Caco-2 (cell line): ENCODE data around the gene LCOR. TPM values are rescaled to one million over a fixed set of nuclear protein-coding genes. Genes with fewer than 3 reads are reported as not detected.

Source experiments
- BruUV-seq: library from RNA; stranded (reverse); fragments of 400-500 nt; replicated peaks from 2 replicates; lab custom pipeline; 2021; lab: Mats Ljungman, UMichigan
- CTCF ChIA-PET: fragments of 300-600 bp; sonication (Branson Sonifier 250); formaldehyde crosslinking; loops from one replicate; lab custom pipeline; 2022; ENCODE audit warnings: antibody characterized with exemption; lab: Charles Lee
- POLR2A ChIA-PET: fragments of 300-600 bp; sonication (Branson Sonifier 250); formaldehyde crosslinking; loops from one replicate; lab custom pipeline; 2022; ENCODE audit warnings: antibody characterized with exemption; lab: Charles Lee
- DNase-seq, 2 experiments: peaks; one replicate each; pipeline versions ENCODE4 v3.0.0 to v3.0.0-alpha.2; 2020 to 2022
- H3K27me3 ChIP-seq: replicated peaks from 2 replicates; pipeline ENCODE4 v1.6.0; 2011; ENCODE audit warnings: low read length; ENCODE audit not compliant: control insufficient read depth, insufficient read depth
- H3K36me3 ChIP-seq: 2 replicates; pipeline ENCODE4 v1.5.1; 2011; ENCODE audit warnings: low read length; ENCODE audit not compliant: control insufficient read depth, insufficient read depth
- H3K4me1 ChIP-seq: fragments of 250-450 bp; sonication (Bioruptor Pico); 2 replicates; pipeline ENCODE4 v1.5.1; 2020; ENCODE audit warnings: mild to moderate bottlenecking
- H3K4me3 ChIP-seq: 2 replicates; pipeline ENCODE4 v1.5.1; 2011; ENCODE audit warnings: low read depth, mild to moderate bottlenecking, control low read depth, low read length
- H3K9me3 ChIP-seq: fragments of 250-450 bp; sonication (Bioruptor Pico); 2 replicates; pipeline ENCODE4 v1.5.1; 2020; ENCODE audit warnings: mild to moderate bottlenecking, moderate library complexity
- H3K27ac Mint-ChIP-seq: one replicate; pipeline ENCODE4 v1.8.0; 2022; ENCODE audit warnings: mixed read lengths; ENCODE audit not compliant: unreplicated experiment
- H3K27me3 Mint-ChIP-seq: one replicate; pipeline ENCODE4 v1.8.0; 2022; ENCODE audit warnings: mixed read lengths; ENCODE audit not compliant: insufficient read depth, unreplicated experiment
- H3K36me3 Mint-ChIP-seq: one replicate; pipeline ENCODE4 v1.8.0; 2022; ENCODE audit warnings: mild to moderate bottlenecking, mixed read lengths; ENCODE audit not compliant: insufficient read depth, unreplicated experiment
- H3K4me1 Mint-ChIP-seq: one replicate; pipeline ENCODE4 v1.8.0; 2022; ENCODE audit warnings: low read depth, mixed read lengths; ENCODE audit not compliant: unreplicated experiment
- H3K4me3 Mint-ChIP-seq: one replicate; pipeline ENCODE4 v1.8.0; 2022; ENCODE audit warnings: mild to moderate bottlenecking, moderate library complexity, mixed read lengths; ENCODE audit not compliant: unreplicated experiment
- H3K9me3 Mint-ChIP-seq: one replicate; pipeline ENCODE4 v1.8.0; 2022; ENCODE audit warnings: mixed read lengths; ENCODE audit not compliant: unreplicated experiment
- CTCF ChIP-seq, 2 experiments: fragments of 200-600 bp in 1 of 2; IDR thresholded peaks; 1 replicate in 1 of 2; 2 replicates in 1 of 2; pipeline versions ENCODE4 v1.5.1 to v1.8.0; 2011 to 2022; ENCODE audit warnings: antibody characterized with exemption in 1 of 2, control low read depth in 1 of 2, inconsistent platforms in 1 of 2, low read depth in 1 of 2, low read length in 1 of 2, mild to moderate bottlenecking in 1 of 2, moderate library complexity in 1 of 2; ENCODE audit not compliant: insufficient read depth in 1 of 2, severe bottlenecking in 1 of 2, unreplicated experiment in 1 of 2
- intact Hi-C: fragments of 100-400 bp; cut with micrococcal nuclease; formaldehyde crosslinking; loops from one replicate; pipeline ENCODE4 v1.10.0; 2022; ENCODE audit not compliant: unreplicated experiment
- total RNA-seq: library from RNA; stranded (reverse); gene quantifications from 2 replicates; pipeline ENCODE4 v1.2.3, GENCODE V29; 2022

The LCOR gene
- total RNA-seq, 1 experiment from 2014 or later = 51.8 TPM

- BruUV-seq = no TSS peak
- DNase-seq = no peak
- Histone ChIP-seq H3K4me3 (no peak overlapping the region), H3K27me3 (0 out of 2 replicates have a peak, but pooled peaks cover 1% of the 10 kb centered on the region), H3K9me3 (no peaks in the 10 kb centered on the region), H3K4me1 (peaks cover 8% of the 10 kb centered on the region), H3K36me3 (no peaks in the 10 kb centered on the region)
- Mint-ChIP-seq H3K27me3 (no peaks in the 10 kb centered on the region), H3K36me3 (no peaks in the 10 kb centered on the region), H3K4me1 (peaks cover 15% of the 10 kb centered on the region), H3K4me3 (no peak overlapping the region), H3K9me3 (no peaks in the 10 kb centered on the region), H3K27ac (peak overlapping the region; percentile 83)
- intact Hi-C loops = no loop called here
- ChIA-PET POLR2A (no interaction called here), CTCF (interaction anchor here (1.0 to 1.1 kb wide), 2 partner anchors 12 to 14 kb away, joined by 6 to 7 read pairs; no protein-coding TSS in a partner anchor)
- no peak for TF ChIP-seq CTCF (IDR thresholded peaks at IDR 0.05; ENCODE audit: insufficient read depth in 1 of 2, low read depth in 1 of 2, low read length in 1 of 2, severe bottlenecking in 1 of 2, unreplicated experiment in 1 of 2)
These were observed 191.5 kb downstream of the LCOR start for GRCh38 chr10:97023401-97024167.

GRCh38 chr10:97024168-97025073, 192.3 kb downstream of the LCOR start:
- Mint-ChIP-seq H3K4me1 (peaks cover 15% of the 10 kb centered on the region), H3K27me3 (no peaks in the 10 kb centered on the region), H3K4me3 (no peak overlapping the region), H3K36me3 (no peaks in the 10 kb centered on the region), H3K27ac (peak overlapping the region; percentile 83), H3K9me3 (no peaks in the 10 kb centered on the region)
- POLR2A ChIA-PET = interaction anchor here (0.5 kb wide), 1 partner anchor 312 kb away, joined by 3 read pairs; no protein-coding TSS in a partner anchor
- peaks cover 8% of the 10 kb centered on the region for H3K4me1 ChIP-seq
- H3K4me3 ChIP-seq = no peak overlapping the region
- intact Hi-C loops = loop anchor here (5.0 kb wide), 1 partner anchor 257 kb away; no protein-coding TSS in a partner anchor
- DNase-seq = peak in 1 of 2 experiments; percentile 16
- H3K36me3 ChIP-seq = no peaks in the 10 kb centered on the region
- H3K27me3 ChIP-seq = 0 out of 2 replicates have a peak, but pooled peaks cover 1% of the 10 kb centered on the region
- no peaks in the 10 kb centered on the region for H3K9me3 ChIP-seq
- TF ChIP-seq CTCF (IDR thresholded peaks at IDR 0.05; ENCODE audit: insufficient read depth in 1 of 2, low read depth in 1 of 2, low read length in 1 of 2, severe bottlenecking in 1 of 2, unreplicated experiment in 1 of 2) = no peak
- no TSS peak for BruUV-seq
- CTCF ChIA-PET = interaction anchor here (0.5 to 1.1 kb wide), 5 partner anchors 12 to 387 kb away, joined by 3 to 7 read pairs (median 3); no protein-coding TSS in a partner anchor
